ENCODE measurements around the gene TNFRSF18. TPM values are rescaled to one million over a fixed set of nuclear protein-coding genes. Genes with fewer than 3 reads are reported as not detected.
"Not testable (repeated sequence)": the region's sequence is repeated elsewhere in the genome, so short reads cannot be mapped to it uniquely, and the experiment has no call there.

Gene TNFRSF18
- polyA plus RNA-seq, 2 of the 4 experiments (the other 2 are of a cell fraction) = not detected

- no peaks in the 10 kb centered on the region for H3K4me1 ChIP-seq
- no peak overlapping the region for H3K4me2 ChIP-seq
- H3K27ac ChIP-seq = peak overlapping the region in 1 of 2 experiments; percentile 53; a peak in 2 of 6 replicates
- ChIA-PET POLR2A (no interaction called here), CTCF (interaction anchor here (0.6 to 3.7 kb wide), 7 partner anchors 10 to 309 kb away, joined by 3 to 34 read pairs (median 3); no protein-coding TSS in a partner anchor)
- FAIRE-seq (no peak), ATAC-seq (peak in 1 of 2 experiments; percentile 22; a peak in 2 of 6 replicates), DNase-seq (ENCODE audit: low read depth in 1 of 2, low spot score in 1 of 2) (no peak)
- no peaks in the 10 kb centered on the region for H3K9me3 ChIP-seq
- H3K4me3 ChIP-seq = no peak overlapping the region
- TF ChIP-seq POLR2A (IDR thresholded peaks at IDR 0.05; ENCODE audit: low read length) (no peak), EHF (CRISPR knock-in tag; IDR thresholded peaks at IDR 0.05) (no peak)
- TF ChIP-seq, protein P1, sequence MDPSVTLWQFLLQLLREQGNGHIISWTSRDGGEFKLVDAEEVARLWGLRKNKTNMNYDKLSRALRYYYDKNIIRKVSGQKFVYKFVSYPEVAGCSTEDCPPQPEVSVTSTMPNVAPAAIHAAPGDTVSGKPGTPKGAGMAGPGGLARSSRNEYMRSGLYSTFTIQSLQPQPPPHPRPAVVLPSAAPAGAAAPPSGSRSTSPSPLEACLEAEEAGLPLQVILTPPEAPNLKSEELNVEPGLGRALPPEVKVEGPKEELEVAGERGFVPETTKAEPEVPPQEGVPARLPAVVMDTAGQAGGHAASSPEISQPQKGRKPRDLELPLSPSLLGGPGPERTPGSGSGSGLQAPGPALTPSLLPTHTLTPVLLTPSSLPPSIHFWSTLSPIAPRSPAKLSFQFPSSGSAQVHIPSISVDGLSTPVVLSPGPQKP (IDR thresholded peaks at IDR 0.05; ENCODE audit: low read depth, low read length) = no peak
- 99% methylated on average over 10 of the region's 16 CpGs for WGBS (ENCODE audit: missing lambda C conversion rate)
Observed at GRCh38 chr1:1250786-1251284, 44.4 kb upstream of the TNFRSF18 start.

DNA sequence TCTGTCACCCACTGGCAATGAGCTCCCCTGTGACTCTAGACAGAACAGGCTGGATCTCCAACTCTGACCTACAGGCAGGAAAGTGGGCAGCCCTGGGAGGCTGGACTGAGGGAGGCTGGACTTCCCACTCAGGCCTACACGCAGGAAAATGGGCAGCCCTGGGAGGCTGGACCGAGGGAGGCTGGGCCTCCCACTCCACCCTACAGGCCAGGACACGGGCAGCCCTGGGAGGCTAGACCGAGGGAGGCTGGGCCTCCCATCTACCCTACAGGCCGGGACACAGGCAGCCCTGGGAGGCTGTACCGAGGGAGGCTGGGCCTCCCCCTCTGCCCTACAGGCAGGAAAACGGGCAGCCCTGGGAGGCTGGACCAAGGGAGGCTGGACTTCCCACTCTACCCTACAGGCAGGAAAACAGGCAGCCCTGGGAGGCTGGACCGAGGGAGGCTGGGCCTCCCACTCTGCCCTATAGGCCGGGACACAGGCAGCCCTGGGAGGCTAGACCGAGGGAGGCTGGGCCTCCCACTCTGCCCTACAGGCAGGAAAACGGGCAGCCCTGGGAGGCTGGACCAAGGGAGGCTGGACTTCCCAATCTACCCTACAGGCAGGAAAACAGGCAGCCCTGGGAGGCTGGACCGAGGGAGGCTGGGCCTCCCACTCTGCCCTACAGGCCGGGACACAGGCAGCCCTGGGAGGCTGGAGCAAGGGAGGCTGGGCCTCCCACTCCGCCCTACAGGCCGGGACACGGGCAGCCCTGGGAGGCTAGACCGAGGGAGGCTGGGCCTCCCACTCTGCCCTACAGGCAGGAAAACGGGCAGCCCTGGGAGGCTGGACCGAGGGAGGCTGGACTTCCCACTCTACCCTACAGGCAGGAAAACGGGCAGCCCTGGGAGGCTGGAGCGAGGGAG lies 41.9 kb upstream of the TNFRSF18 start:
- WGBS (ENCODE audit: missing lambda C conversion rate) = 86% methylated on average over 4 of the region's 21 CpGs
- POLR2A ChIA-PET = not testable (repeated sequence)

DNA sequence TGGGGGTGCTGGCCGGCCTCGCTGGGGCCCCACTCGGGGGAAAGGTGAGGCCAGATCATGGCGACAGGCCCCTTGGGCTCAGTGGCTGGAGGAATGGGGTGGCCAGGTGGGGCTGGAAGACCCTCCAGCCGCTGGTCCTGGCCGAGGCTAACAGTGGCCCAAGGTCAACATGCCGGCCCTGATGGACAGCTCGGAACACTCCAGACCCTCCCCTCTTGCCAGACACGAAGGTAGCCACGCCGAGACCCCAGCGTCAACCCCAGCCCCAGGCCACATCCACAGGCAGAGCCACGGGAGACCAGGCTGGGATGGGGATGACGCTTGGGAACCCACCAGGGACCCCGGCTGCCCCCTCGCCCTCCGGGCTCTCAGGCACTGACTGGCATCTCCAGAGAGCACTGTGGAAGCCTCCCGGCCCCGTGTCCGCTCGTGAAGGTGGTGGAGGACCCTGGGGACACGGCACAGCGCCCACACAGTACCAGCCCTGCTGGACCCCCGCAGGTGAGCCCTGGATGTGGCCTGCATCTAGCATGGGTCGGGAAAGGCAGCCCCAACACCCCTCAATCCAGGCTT lies 41.0 kb upstream of the TNFRSF18 start:
- Histone ChIP-seq H3K4me3 (no peak overlapping the region), H3K27ac (no peak overlapping the region), H3K4me2 (no peak overlapping the region), H3K9me3 (no peaks in the 10 kb centered on the region), H3K4me1 (0 out of 3 replicates have a peak, but pooled peaks cover 10% of the 10 kb centered on the region)
- ChIA-PET CTCF (no interaction called here), POLR2A (no interaction called here)
- ATAC-seq = no peak
- WGBS (ENCODE audit: missing lambda C conversion rate) = 86% methylated on average over 4 of the region's 25 CpGs
- no peak for TF ChIP-seq E2F6 (IDR thresholded peaks at IDR 0.05; ENCODE audit: borderline replicate concordance, low read depth)
- TF ChIP-seq PHF8 (IDR thresholded peaks at IDR 0.05; ENCODE audit: borderline replicate concordance, low read depth) = no peak
- no peak for TF ChIP-seq BHLHE40 (IDR thresholded peaks at IDR 0.05; ENCODE audit: low read depth, low read length)
- TF ChIP-seq FOSB (CRISPR knock-in tag; IDR thresholded peaks at IDR 0.05) = no peak
- no peak for TF ChIP-seq MYC (IDR thresholded peaks at IDR 0.05; ENCODE audit: borderline replicate concordance, low read length)
- no peak for TF ChIP-seq ZSCAN20 (CRISPR knock-in tag; IDR thresholded peaks at IDR 0.05)
- no peak for TF ChIP-seq ZNF302 (CRISPR knock-in tag; IDR thresholded peaks at IDR 0.05)
- no peak for TF ChIP-seq FOXS1 (CRISPR knock-in tag; IDR thresholded peaks at IDR 0.05)
- TF ChIP-seq ZC3H11A (IDR thresholded peaks at IDR 0.05) = no peak
- TF ChIP-seq EHMT2 (IDR thresholded peaks at IDR 0.05; ENCODE audit: low read depth) = no peak
- no peak for TF ChIP-seq MAFK (IDR thresholded peaks at IDR 0.05; ENCODE audit: partially characterized antibody)
- TF ChIP-seq CBX2 (IDR thresholded peaks at IDR 0.05; ENCODE audit: borderline replicate concordance, low read depth) = no peak
- no peak for TF ChIP-seq MAX (IDR thresholded peaks at IDR 0.05)
- TF ChIP-seq NFE2L2 (conservative IDR thresholded peaks at IDR 0.05; ENCODE audit: low read length) = no peak
- no peak for TF ChIP-seq FOSL2 (IDR thresholded peaks at IDR 0.05)
- TF ChIP-seq FOSL2 (CRISPR knock-in tag; IDR thresholded peaks at IDR 0.05) = no peak
- TF ChIP-seq, protein P2, sequence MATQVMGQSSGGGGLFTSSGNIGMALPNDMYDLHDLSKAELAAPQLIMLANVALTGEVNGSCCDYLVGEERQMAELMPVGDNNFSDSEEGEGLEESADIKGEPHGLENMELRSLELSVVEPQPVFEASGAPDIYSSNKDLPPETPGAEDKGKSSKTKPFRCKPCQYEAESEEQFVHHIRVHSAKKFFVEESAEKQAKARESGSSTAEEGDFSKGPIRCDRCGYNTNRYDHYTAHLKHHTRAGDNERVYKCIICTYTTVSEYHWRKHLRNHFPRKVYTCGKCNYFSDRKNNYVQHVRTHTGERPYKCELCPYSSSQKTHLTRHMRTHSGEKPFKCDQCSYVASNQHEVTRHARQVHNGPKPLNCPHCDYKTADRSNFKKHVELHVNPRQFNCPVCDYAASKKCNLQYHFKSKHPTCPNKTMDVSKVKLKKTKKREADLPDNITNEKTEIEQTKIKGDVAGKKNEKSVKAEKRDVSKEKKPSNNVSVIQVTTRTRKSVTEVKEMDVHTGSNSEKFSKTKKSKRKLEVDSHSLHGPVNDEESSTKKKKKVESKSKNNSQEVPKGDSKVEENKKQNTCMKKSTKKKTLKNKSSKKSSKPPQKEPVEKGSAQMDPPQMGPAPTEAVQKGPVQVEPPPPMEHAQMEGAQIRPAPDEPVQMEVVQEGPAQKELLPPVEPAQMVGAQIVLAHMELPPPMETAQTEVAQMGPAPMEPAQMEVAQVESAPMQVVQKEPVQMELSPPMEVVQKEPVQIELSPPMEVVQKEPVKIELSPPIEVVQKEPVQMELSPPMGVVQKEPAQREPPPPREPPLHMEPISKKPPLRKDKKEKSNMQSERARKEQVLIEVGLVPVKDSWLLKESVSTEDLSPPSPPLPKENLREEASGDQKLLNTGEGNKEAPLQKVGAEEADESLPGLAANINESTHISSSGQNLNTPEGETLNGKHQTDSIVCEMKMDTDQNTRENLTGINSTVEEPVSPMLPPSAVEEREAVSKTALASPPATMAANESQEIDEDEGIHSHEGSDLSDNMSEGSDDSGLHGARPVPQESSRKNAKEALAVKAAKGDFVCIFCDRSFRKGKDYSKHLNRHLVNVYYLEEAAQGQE (IDR thresholded peaks at IDR 0.05) = no peak
- no peak for TF ChIP-seq RNF2 (IDR thresholded peaks at IDR 0.05; ENCODE audit: borderline replicate concordance, low read depth)
- TF ChIP-seq HOXB5 (CRISPR knock-in tag; IDR thresholded peaks at IDR 0.05) = no peak
- DNase-seq (ENCODE audit: low read depth in 1 of 2, low spot score in 1 of 2) = no peak
- no peak for FAIRE-seq

More for the DNA sequence above, 41.9 kb upstream of the TNFRSF18 start:
- TF ChIP-seq KDM1A (IDR thresholded peaks at IDR 0.05; ENCODE audit: low read depth) = 0 out of 2 replicates have a peak, but pooled peaks have one; percentile 13
- DNase-seq (ENCODE audit: low read depth in 1 of 2, low spot score in 1 of 2); H3K27ac ChIP-seq; FAIRE-seq; CTCF ChIA-PET; ATAC-seq; H3K4me3 ChIP-seq; H3K9me3 ChIP-seq; H3K4me2 ChIP-seq: not testable (repeated sequence)
- H3K4me1 ChIP-seq = 0 out of 3 replicates have a peak, but pooled peaks cover 10% of the 10 kb centered on the region
